ENCODE results near the gene CTBP1.
"Not testable (repeated sequence)": the region's sequence is repeated elsewhere in the genome, so short reads cannot be mapped to it uniquely, and the experiment has no call there.

Gene CTBP1

GRCh38 chr4:1248245-1249147 lies at the start of gene CTBP1:
CTBP1 (minus strand) TSS chr4:1249130; CDS start chr4:1241331, 7,799 bp downstream.
- peak; percentile 75 for DNase-seq

GRCh38 chr4:1298461-1298860 lies 49.5 kb upstream of the CTBP1 start:
- DNase-seq = no peak

- no peak for DNase-seq
Observed at GRCh38 chr4:1297456-1298325, 48.8 kb upstream of the CTBP1 start.

- no peak for DNase-seq
Observed at GRCh38 chr4:1297023-1297395, 48.1 kb upstream of the CTBP1 start.

DNA sequence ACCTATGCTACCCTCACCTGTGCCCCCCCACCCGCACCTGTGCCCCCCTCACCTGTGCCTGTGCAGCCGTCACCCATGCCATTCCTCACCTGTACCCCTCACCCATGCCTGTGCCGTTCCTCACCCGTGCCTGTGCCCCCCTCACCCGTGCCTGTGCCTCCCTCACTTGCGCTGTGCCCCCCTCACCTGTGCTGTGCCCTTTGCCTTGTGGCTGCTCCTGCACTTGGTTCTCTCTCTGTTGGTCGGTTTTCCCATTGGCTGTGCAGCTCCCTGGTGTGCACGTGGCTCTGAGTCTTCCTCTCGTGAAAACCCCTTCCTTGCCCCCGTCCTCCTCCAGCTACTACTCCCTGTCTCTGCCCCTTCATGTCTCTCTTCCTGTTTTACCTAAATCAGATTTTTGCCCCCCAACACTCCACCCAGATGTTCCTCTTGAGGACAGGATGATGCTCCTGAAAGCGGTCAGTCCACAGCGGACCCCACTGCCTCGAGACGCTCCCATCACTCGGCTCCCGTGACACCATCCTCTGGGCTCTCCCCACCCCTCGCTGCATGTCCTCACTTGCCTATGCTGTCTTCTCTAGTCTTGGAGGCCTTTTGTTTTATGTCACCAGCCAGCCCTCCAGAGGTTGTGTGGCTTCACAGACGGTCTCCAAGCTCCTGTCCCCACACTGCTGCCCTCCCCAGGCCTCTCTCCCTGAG lies 47.5 kb upstream of the CTBP1 start:
- DNase-seq = no peak

- DNase-seq = no peak
Observed at GRCh38 chr4:1295405-1296055, 46.6 kb upstream of the CTBP1 start.

DNA sequence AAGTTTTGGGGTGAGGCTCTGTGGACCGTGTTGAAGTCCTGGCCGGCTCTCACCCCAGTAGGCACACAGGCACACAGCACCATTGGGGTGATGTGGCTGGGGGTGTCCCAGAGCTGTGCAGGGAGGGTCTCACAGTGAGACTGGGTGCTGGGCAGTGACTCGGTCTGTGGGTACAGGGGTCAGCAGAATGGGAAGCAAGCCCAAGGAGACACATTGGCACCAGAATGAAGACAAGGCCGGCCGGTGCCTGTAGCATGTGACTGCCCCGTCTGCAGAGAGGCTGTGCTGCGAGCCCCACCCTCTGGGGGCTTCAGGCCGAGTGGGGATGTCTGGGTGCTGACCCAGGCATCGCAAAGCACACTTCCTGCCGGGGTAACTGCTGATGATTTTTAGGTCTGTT lies 46.0 kb upstream of the CTBP1 start:
- DNase-seq = no peak

DNA sequence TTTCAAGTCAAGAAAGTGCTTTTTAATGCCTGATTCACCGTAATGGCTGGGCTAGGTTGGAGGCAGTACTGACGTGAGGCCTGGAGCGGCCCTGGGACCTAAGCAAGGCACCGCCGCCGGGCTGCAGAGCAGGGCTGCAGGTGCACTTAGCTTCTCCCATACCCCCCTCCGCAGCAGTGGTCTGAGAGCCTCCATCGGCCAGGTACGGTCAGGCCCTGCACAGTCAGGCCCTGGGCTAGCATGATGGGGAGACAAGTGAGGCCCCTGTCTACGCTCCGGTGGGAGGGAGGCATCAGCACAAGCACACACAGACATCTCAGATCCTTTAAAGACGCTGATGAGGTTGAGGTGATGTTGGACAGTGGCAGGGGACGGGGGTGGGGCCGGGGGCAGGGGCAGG lies 45.5 kb upstream of the CTBP1 start:
- DNase-seq = no peak

DNA sequence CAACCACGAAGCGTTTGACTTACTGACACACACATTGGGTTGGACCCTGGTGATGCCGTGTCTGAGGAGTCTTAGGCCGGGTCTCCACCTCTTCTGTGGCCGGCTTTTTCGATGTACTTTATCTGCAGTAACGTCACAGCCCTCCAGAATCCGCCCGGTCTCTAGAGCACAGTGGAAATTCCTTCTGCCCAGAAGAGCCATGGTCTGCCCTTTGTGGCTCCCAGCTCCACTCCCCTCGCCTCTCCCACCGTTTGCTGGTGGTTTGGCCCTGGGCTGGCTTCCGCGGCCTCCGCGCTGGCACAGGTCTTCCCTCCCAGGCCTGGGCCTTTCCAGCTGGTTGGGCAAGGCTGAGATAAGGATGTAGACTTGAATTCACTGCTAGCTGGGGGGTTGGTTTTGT lies 45.1 kb upstream of the CTBP1 start:
- no peak for DNase-seq

- no peak for DNase-seq
Observed at GRCh38 chr4:1293531-1293941, 44.6 kb upstream of the CTBP1 start.

DNA sequence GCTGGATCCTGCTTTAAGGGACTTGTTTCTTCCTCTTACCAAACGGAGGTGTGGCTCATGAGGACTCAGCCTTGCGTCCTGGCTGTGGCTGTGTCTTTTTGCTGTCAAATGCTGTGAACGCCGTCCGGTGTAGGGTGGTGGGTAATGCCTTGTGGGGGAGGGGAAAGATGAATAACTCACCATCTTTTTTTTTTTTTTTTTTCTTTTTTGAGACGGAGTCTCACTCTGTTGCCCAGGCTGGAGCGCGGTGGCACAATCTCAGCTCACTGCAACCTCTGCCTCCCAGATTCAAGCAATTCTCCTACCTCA lies 43.7 kb upstream of the CTBP1 start:
- not testable (repeated sequence) for DNase-seq

- no peak for DNase-seq
Observed at GRCh38 chr4:1291996-1292702, 43.2 kb upstream of the CTBP1 start.

DNA sequence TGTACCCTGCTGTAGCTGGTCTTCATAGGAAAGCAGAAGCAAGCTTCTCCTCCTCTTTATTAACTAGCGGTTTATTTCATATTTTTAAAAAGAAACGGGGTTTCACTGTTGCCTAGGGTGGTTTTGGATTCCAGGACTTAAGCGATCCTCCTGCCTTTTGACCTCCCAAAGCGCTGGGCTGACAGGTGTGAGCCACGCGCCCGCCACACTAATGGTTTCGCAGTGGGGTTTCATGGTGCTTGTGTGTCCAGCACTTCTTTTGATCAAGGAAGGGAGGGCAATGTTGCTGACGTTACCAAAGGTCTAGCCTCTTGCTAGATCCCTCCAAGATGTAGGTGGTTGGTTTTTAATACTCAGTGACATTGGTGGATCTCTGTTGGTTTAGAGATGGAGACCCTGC lies 42.2 kb upstream of the CTBP1 start:
- no peak for DNase-seq

DNA sequence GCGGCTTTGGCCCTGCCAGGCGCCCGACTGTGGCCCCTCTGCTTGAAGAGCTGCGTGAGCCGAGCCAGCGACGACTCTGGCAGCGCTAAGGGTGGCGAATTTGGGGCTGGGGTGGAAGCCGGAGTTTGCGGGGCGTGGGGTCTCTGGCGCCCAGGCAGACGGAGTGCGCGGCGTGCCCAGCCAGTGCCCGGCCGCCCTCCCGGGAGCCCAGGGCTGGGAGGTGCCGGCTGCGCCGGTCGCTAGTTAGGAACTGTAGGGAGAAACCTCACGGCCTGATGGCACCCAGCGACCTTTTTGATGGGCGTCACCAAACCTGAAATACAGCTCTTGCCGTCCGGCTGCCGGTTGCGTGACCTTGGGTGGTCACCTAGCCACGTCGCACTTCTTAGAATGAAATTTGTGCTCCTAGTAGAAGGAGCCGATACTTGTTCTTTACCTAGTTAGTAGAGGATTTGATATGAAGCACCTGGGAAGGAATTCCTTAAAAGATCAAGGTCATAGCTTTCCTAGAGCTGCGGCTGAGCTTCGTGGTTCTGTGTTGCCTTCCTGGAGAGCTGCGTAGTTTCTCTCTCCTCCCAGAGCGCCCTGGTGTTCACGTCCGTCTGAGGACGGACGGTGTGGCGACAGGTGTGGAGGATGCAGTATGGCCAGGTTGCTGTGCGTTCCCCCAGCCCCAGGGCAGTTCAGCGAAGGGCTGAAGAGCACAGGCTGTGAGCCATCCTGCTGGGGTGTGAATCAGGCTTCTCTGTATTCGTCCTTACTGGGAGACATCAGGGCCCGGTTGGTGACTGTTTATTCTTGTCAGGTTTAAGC lies 41.4 kb upstream of the CTBP1 start:
- DNase-seq = no peak

- peak; percentile 98 for DNase-seq
Observed at GRCh38 chr4:1289207-1290164, 40.6 kb upstream of the CTBP1 start, which contains the start of gene MAEA. MAEA (plus strand) TSS chr4:1289891; CDS start chr4:1289914, 23 bp downstream.

GRCh38 chr4:1288786-1289185 lies 39.9 kb upstream of the CTBP1 start:
- DNase-seq = no peak

DNA sequence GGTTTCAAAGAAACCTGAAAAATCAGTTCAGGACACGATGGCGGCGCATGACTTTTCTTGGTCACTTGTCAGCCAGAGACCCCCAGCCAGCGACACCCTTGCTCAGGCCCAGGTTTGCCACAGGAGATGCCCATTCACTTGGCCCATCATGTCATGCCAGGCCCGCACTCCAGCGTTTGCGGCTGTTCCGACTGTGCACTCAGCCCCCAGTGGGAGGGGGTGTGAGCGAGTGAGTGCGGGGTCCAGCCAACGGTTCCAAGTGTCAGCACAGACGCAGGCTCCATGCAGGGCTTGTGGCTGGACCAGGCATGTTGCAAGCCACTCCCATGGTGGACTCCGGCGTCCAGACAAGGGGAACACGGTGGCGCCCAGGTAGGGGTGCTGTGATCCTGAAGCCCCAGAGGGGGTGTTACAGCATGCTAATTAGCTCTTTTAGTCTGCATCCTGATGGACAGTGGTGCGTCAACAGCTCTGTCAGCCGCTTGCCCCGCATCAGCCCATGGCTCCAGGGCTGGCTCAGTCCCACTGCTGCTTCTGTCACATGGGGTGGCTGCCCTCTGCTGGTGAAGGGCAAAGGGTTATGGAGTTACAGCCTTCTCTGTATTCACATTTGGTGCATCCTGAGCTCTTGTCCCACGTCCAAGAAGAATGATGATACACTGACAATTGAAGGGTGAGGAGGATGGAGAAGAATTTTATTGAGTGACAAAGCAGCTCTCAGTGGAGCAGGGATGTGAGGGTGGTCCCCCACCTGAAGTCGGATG lies 37.0 kb upstream of the CTBP1 start:
- DNase-seq = peak; percentile 35

GRCh38 chr4:1285151-1285789 lies 36.3 kb upstream of the CTBP1 start:
- no peak for DNase-seq

GRCh38 chr4:1283711-1284110 lies 34.8 kb upstream of the CTBP1 start:
- DNase-seq = no peak
